DOHH2 (cell line): Measurements from ENCODE around the gene SSC5D.

Experiments
- H3F3A ChIP-seq: fragments of 200-600 bp; sonication (generic), shearing (Covaris generic); 2 replicates; pipeline ENCODE4 v1.6.0; 2016; ENCODE audit warnings: antibody characterized with exemption, mild to moderate bottlenecking; ENCODE audit not compliant: control insufficient read depth, insufficient read depth
- H3K27ac ChIP-seq: fragments of 200-600 bp; sonication (generic); 2 replicates; pipeline ENCODE4 v1.5.1; 2014; ENCODE audit warnings: low read depth, mild to moderate bottlenecking, low read length, moderate library complexity
- H3K27me3 ChIP-seq: fragments of 200-600 bp; sonication (generic); 2 replicates; pipeline ENCODE4 v1.6.1; 2014; ENCODE audit warnings: mild to moderate bottlenecking, low read length, mixed read lengths; ENCODE audit not compliant: control insufficient read depth
- H3K36me3 ChIP-seq: fragments of 200-600 bp; sonication (generic); 2 replicates; pipeline ENCODE4 v1.6.1; 2014; ENCODE audit warnings: mild to moderate bottlenecking, low read length, moderate library complexity, mixed read lengths; ENCODE audit not compliant: control insufficient read depth
- H3K4me1 ChIP-seq: fragments of 200-600 bp; sonication (generic); 2 replicates; pipeline ENCODE4 v1.6.1; 2014; ENCODE audit warnings: mild to moderate bottlenecking, low read length, mixed read lengths; ENCODE audit not compliant: control insufficient read depth
- H3K4me2 ChIP-seq: fragments of 200-600 bp; sonication (generic); 2 replicates; pipeline ENCODE4 v1.6.0; 2014; ENCODE audit warnings: mild to moderate bottlenecking, low read length, moderate library complexity
- H3K4me3 ChIP-seq: fragments of 200-600 bp; sonication (generic); 2 replicates; pipeline ENCODE4 v1.5.1; 2014; ENCODE audit warnings: mild to moderate bottlenecking, low read length, mixed read lengths
- H3K79me2 ChIP-seq: fragments of 200-600 bp; sonication (generic); 2 replicates; pipeline ENCODE4 v1.6.1; 2014; ENCODE audit warnings: mild to moderate bottlenecking, low read length, mixed read lengths; ENCODE audit not compliant: control insufficient read depth
- H3K9me2 ChIP-seq: fragments of 200-600 bp; sonication (generic); replicated peaks from 2 replicates; pipeline ENCODE4 v1.6.1; 2014; ENCODE audit warnings: mild to moderate bottlenecking, low read length, mixed read lengths; ENCODE audit not compliant: control insufficient read depth
- H3K9me3 ChIP-seq: fragments of 200-600 bp; sonication (generic); 2 replicates; pipeline ENCODE4 v1.6.1; 2014; ENCODE audit warnings: antibody characterized with exemption, low read length, mixed read lengths; ENCODE audit not compliant: control insufficient read depth, insufficient read depth
- H4K20me1 ChIP-seq: fragments of 200-600 bp; sonication (generic); 2 replicates; pipeline ENCODE4 v1.6.0; 2014; ENCODE audit warnings: low read depth, mild to moderate bottlenecking, antibody characterized with exemption, low read length, moderate library complexity; ENCODE audit not compliant: control insufficient read depth, insufficient read depth
- CTCF ChIP-seq: fragments of 200-600 bp; sonication (generic); IDR thresholded peaks from one replicate; pipeline ENCODE4 v1.5.1; 2014; ENCODE audit warnings: antibody characterized with exemption, mild to moderate bottlenecking, low read depth, low read length; ENCODE audit not compliant: poor library complexity, severe bottlenecking
- EZH2phosphoT487 ChIP-seq: fragments of 200-600 bp; sonication (generic); IDR thresholded peaks from 2 replicates; pipeline ENCODE4 v1.6.1; 2017; ENCODE audit warnings: borderline replicate concordance, mild to moderate bottlenecking, antibody characterized with exemption, low read length, moderate library complexity, mixed read lengths

The SSC5D gene

DNA sequence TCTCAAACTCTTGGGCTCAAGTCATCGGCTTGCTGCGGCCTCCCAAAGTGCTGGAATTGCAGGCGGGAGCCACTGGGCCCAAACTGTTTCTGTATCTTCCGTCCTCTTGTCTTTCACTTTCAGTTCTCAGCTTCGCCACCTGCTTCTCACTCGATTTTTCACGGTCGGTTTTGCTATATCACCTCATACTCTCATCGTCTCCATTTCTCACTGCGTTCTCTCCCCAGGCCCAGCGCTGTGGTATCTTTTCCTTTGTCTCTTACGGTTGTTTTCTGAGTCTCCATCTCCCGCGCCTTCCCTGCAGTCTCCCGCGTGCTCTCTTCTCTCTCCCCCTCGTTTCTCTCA is 14.9 kb downstream of the SSC5D start:
- Histone ChIP-seq H3K27ac (no peak overlapping the region), H3K36me3 (no peaks in the 10 kb centered on the region), H3F3A (0 out of 2 replicates have a peak, but pooled peaks cover 4% of the 10 kb centered on the region), H3K27me3 (no peaks in the 10 kb centered on the region), H3K79me2 (no peaks in the 10 kb centered on the region), H3K9me2 (no peaks in the 10 kb centered on the region), H3K4me2 (peak overlapping the region; percentile 91), H4K20me1 (no peaks in the 10 kb centered on the region), H3K9me3 (peaks cover 5% of the 10 kb centered on the region), H3K4me3 (peak overlapping the region; percentile 77), H3K4me1 (peaks cover 8% of the 10 kb centered on the region)
- no peak for TF ChIP-seq CTCF
- no peak for TF ChIP-seq EZH2phosphoT487

DNA sequence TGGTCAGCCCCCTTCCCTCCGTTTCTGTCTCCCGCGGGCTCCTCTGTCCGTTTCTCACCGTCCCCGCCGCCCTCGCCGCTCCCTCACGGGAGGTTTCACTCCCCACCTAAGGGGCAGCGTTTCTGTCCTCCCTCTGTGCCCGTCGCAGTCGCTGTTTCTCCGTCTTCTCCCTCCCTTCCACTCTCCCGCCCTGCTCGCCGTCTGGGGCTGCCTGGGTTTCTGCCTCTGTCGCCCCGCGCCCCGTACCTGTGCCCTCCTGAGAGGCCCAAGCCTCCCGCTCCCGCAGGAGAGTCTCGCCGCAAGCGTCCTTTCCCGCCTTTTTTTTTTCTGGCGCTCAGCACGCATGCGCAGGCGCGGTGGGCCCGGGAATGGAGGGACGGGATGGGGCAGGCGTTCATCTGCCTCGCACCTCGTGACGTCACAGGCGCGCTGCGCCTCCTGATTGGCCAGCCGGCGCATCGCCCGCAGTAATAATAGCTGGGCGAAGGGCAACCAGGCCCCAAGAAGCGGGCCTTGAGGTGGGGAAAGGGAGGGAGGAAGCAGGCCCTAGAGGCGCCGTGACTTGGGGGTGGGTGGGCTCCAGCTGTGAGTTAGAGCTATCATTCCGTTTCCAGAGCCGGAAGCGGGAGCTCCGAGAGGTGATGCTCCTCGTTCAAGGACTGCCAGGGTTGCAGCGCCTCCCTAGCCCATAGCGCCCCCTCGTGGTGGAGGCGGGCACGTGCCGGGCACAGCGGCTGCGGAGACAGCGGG is 15.4 kb downstream of the SSC5D start:
- Histone ChIP-seq H3K36me3 (no peaks in the 10 kb centered on the region), H4K20me1 (no peaks in the 10 kb centered on the region), H3K9me3 (peaks cover 5% of the 10 kb centered on the region), H3F3A (0 out of 2 replicates have a peak, but pooled peaks cover 4% of the 10 kb centered on the region), H3K4me1 (peaks cover 8% of the 10 kb centered on the region), H3K79me2 (no peaks in the 10 kb centered on the region), H3K27me3 (no peaks in the 10 kb centered on the region), H3K27ac (peak overlapping the region; percentile 45), H3K9me2 (no peaks in the 10 kb centered on the region), H3K4me3 (peak overlapping the region; percentile 77), H3K4me2 (peak overlapping the region; percentile 91)
- TF ChIP-seq EZH2phosphoT487: no peak
- peak; percentile 97 for TF ChIP-seq CTCF

DNA sequence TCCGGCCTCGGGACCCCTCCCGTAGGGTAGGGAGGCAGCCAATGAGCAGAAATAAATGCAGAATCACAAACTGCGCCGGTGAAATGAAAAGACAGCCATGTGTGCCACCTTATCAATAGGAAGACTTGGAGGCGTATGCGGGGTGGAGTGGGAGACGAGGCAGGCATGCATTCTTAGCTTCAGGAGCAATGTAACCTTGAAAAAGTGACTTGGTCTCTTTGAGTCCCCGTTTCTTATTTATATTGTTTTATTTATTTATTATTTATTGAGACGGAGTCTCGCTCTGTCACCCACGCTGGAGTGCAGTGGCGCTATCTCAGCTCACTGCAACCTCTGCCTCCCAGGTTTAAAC is 16.0 kb downstream of the SSC5D start:
- Histone ChIP-seq H3K9me3 (peaks cover 5% of the 10 kb centered on the region), H3K9me2 (no peaks in the 10 kb centered on the region), H3K4me3 (peak overlapping the region; percentile 77), H3K4me1 (peaks cover 8% of the 10 kb centered on the region), H3K27ac (no peak overlapping the region), H4K20me1 (no peaks in the 10 kb centered on the region), H3K4me2 (peak overlapping the region; percentile 91), H3K79me2 (no peaks in the 10 kb centered on the region), H3K27me3 (no peaks in the 10 kb centered on the region), H3K36me3 (no peaks in the 10 kb centered on the region), H3F3A (0 out of 2 replicates have a peak, but pooled peaks cover 4% of the 10 kb centered on the region)
- TF ChIP-seq EZH2phosphoT487: no peak
- TF ChIP-seq CTCF: no peak

DNA sequence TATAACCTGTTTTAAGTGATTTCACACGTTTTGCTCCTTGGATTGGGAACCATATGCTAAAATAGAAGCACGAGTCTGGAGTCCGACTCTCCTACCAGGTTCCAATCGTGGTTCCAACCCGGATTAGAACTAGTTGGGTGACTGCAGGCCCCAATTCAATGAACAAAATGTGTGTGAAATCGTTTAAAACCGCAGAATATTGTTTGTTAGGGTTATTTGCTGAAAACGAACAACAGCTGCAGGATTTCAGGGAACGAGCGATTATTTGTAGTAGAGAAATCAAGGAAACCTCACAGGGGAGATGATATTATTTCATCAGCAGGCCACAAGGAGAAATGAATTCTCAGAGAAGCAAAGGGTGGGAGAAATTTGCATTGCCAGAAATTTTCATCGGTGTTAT is 16.7 kb downstream of the SSC5D start:
- peaks cover 5% of the 10 kb centered on the region for H3K9me3 ChIP-seq
- H3K4me1 ChIP-seq: peaks cover 8% of the 10 kb centered on the region
- TF ChIP-seq CTCF (no peak), EZH2phosphoT487 (no peak)
- no peak overlapping the region for H3K4me3 ChIP-seq
- no peaks in the 10 kb centered on the region for H4K20me1 ChIP-seq
- no peak overlapping the region for H3K27ac ChIP-seq
- no peaks in the 10 kb centered on the region for H3K36me3 ChIP-seq
- H3F3A ChIP-seq: 0 out of 2 replicates have a peak, but pooled peaks cover 4% of the 10 kb centered on the region
- H3K4me2 ChIP-seq: no peak overlapping the region
- no peaks in the 10 kb centered on the region for H3K9me2 ChIP-seq
- H3K79me2 ChIP-seq: no peaks in the 10 kb centered on the region
- H3K27me3 ChIP-seq: no peaks in the 10 kb centered on the region
